NOMO-1 (cell line): Measurements from ENCODE around the gene TUBA4A.

Experiments
- DNase-seq, 2 experiments: peaks; one replicate each; lab custom pipeline; 2025; ENCODE audit not compliant: unreplicated experiment in 2 of 2; lab: John Stamatoyannopoulos, UW

The TUBA4A gene

GRCh38 chr2:219244789-219245147 lies 8.9 kb downstream of the TUBA4A start:
- DNase-seq = no peak

GRCh38 chr2:219243291-219243761 lies 10.4 kb downstream of the TUBA4A start:
- peak; percentile 49 to 56 for DNase-seq

- no peak for DNase-seq
Observed at GRCh38 chr2:219234331-219234730, 19.4 kb downstream of the TUBA4A start.

GRCh38 chr2:219230059-219230540 lies 23.6 kb downstream of the TUBA4A start:
- DNase-seq = peak in 1 of 2 experiments; percentile 43

- DNase-seq = peak; percentile 99
Observed at GRCh38 chr2:219229305-219230058, 24.2 kb downstream of the TUBA4A start, which contains the start of the genes ANKZF1 and ATG9A. TSS of gene ANKZF1 (plus strand) at chr2:219229806. CDS start at chr2:219230258, 452 bp downstream. TSS of gene ATG9A (minus strand) at chr2:219229636. CDS start at chr2:219228024, 1,612 bp downstream.

- DNase-seq = no peak
Observed at GRCh38 chr2:219228911-219229304, 24.8 kb downstream of the TUBA4A start.

- DNase-seq = peak in 1 of 2 experiments; percentile 17
Observed at GRCh38 chr2:219228041-219228910, 25.4 kb downstream of the TUBA4A start.

GRCh38 chr2:219225350-219225749 lies 28.4 kb downstream of the TUBA4A start:
- peak; percentile 53 to 75 for DNase-seq

- DNase-seq = no peak
Observed at GRCh38 chr2:219223831-219224610, 29.7 kb downstream of the TUBA4A start.

- no peak for DNase-seq
Observed at GRCh38 chr2:219221957-219222518, 31.7 kb downstream of the TUBA4A start.

- DNase-seq = no peak
Observed at GRCh38 chr2:219220652-219221402, 32.9 kb downstream of the TUBA4A start.

- no peak for DNase-seq
Observed at GRCh38 chr2:219219784-219220532, 33.8 kb downstream of the TUBA4A start.

- no peak for DNase-seq
Observed at GRCh38 chr2:219218732-219219701, 34.7 kb downstream of the TUBA4A start, which contains the start of gene ABCB6. TSS of gene ABCB6 (minus strand) at chr2:219218958. CDS start at chr2:219218673, 285 bp downstream.

GRCh38 chr2:219218217-219218731 lies 35.4 kb downstream of the TUBA4A start:
- DNase-seq = no peak

- no peak for DNase-seq
Observed at GRCh38 chr2:219216535-219216915, 37.2 kb downstream of the TUBA4A start.

- DNase-seq = no peak
Observed at GRCh38 chr2:219215871-219216534, 37.7 kb downstream of the TUBA4A start.

GRCh38 chr2:219214786-219215185 lies 38.9 kb downstream of the TUBA4A start:
- DNase-seq = no peak
